GM23338 (cell line): ENCODE results near the gene ADAM15.
A peak's percentile ranks its signal among the peaks of the same experiment; 100 is the strongest.

Source experiments
- EZH2phosphoT487 ChIP-seq: fragments of 200-600 bp; sonication (generic); IDR thresholded peaks from one replicate; pipeline ENCODE4 v1.8.1; 2018; ENCODE audit warnings: antibody characterized with exemption; ENCODE audit not compliant: unreplicated experiment
- TF ChIP-seq, protein P1 (sequence below), 2 experiments: fragments of 200-600 bp in 1 of 2; sonication (generic) in 1 of 2; conservative IDR thresholded peaks; 2 replicates each; pipeline versions ENCODE4 v1.5.1 to v1.6.1; 2016 to 2017; ENCODE audit warnings: antibody characterized with exemption in 2 of 2, low read depth in 2 of 2, mild to moderate bottlenecking in 2 of 2, moderate library complexity in 1 of 2

DNA sequence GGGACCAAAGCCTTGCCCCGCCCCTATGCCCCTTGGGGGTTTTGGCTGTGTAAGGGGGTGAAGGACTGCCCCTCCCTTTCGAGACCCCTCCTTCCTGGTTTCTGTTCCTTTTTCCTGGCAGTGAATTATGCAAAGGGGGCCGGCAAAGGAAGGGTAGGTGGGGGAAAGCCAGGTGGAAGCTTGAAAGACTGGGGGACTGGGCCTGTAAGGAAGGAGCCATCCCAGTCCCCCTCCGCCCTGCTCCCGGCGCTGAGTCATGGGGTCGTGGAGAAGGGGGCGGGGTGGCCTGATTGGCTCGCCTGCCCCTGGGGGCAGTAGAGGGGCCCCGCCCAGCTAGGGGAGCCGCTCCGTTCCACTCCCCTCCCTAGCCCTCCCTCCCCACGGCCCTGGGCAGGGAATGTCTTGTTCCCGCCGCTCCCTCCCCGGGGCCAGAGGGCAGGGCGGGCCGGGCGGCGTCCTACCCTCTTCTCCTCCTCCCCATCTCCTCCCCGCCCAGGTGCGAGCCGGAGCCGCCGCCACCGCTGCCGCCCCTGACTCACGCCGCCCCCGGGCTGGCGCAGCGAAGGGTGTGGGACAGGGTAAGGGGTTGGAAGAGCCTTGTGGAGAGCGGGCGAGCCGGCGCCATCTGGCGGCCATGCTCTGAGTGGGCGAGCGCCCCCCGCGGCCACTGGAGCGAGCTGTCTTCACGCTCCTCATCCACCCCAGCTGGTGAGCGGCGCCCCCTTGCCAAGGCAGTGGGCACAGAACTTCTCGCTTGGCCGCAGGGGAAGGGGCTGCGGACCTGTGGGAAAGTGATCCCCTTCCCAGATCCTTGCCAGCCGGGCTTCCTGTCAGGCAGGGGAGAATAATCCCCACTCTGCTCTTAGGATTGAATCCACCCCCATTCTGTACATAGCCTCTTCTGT is 33.8 kb upstream of the ADAM15 start:
- TF ChIP-seq, protein P1, sequence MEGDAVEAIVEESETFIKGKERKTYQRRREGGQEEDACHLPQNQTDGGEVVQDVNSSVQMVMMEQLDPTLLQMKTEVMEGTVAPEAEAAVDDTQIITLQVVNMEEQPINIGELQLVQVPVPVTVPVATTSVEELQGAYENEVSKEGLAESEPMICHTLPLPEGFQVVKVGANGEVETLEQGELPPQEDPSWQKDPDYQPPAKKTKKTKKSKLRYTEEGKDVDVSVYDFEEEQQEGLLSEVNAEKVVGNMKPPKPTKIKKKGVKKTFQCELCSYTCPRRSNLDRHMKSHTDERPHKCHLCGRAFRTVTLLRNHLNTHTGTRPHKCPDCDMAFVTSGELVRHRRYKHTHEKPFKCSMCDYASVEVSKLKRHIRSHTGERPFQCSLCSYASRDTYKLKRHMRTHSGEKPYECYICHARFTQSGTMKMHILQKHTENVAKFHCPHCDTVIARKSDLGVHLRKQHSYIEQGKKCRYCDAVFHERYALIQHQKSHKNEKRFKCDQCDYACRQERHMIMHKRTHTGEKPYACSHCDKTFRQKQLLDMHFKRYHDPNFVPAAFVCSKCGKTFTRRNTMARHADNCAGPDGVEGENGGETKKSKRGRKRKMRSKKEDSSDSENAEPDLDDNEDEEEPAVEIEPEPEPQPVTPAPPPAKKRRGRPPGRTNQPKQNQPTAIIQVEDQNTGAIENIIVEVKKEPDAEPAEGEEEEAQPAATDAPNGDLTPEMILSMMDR (conservative IDR thresholded peaks at IDR 0.05; ENCODE audit: low read depth in 2 of 2): peak; percentile 88 to 99
- no peak for TF ChIP-seq EZH2phosphoT487
